IMR-90 (cell line): ENCODE measurements around the gene GHDC. TPM values are rescaled to one million over a fixed set of nuclear protein-coding genes. Genes with fewer than 3 reads are reported as not detected.

ENCODE experiments used
- ATAC-seq: fragments of 200-7000 bp; cut with Tn5 transposase; 2 replicates; pipeline ENCODE4 v1.9.1; 2020; ENCODE audit warnings: low read depth, mild to moderate bottlenecking, moderate library complexity
- BruUV-seq: library from RNA; stranded (reverse); fragments of 400-500 nt; replicated peaks from 2 replicates; lab custom pipeline; 2021; lab: Mats Ljungman, UMichigan
- CTCF ChIA-PET: fragments of 300-600 bp; formaldehyde crosslinking; extraction: SDS; loops from one replicate; lab custom pipeline; 2021; ENCODE audit warnings: antibody characterized with exemption; lab: Yijun Ruan, JAX
- POLR2A ChIA-PET: fragments of 300-600 bp; sonication (Branson Sonifier 250); formaldehyde crosslinking; loops from one replicate; lab custom pipeline; 2022; ENCODE audit warnings: antibody characterized with exemption; ENCODE audit not compliant: unreplicated experiment; lab: Charles Lee
- DNase-seq: peaks from one replicate; pipeline ENCODE4 v3.0.0; 2013
- H2AFZ ChIP-seq: replicated peaks from 2 replicates; pipeline ENCODE3; 2013; ENCODE audit warnings: low read length, mild to moderate bottlenecking; ENCODE audit not compliant: poor library complexity
- H2AK5ac ChIP-seq: 2 replicates; pipeline ENCODE4 v1.6.1; 2013; ENCODE audit warnings: low read depth, low read length, inconsistent platforms
- H2AK9ac ChIP-seq: replicated peaks from 2 replicates; pipeline ENCODE3; 2013; ENCODE audit warnings: mild to moderate bottlenecking, low read depth, low read length, moderate library complexity; ENCODE audit not compliant: poor library complexity
- H2BK120ac ChIP-seq: 2 replicates; pipeline ENCODE4 v1.6.1; 2013; ENCODE audit warnings: low read depth, low read length, inconsistent platforms
- H2BK15ac ChIP-seq: 3 replicates; pipeline ENCODE4 v1.6.1; 2013; ENCODE audit warnings: low read depth, low read length, inconsistent platforms
- H2BK20ac ChIP-seq: 2 replicates; pipeline ENCODE4 v1.6.1; 2013; ENCODE audit warnings: low read depth, mild to moderate bottlenecking, inconsistent platforms, low read length, moderate library complexity
- H2BK5ac ChIP-seq: 2 replicates; pipeline ENCODE4 v1.6.1; 2013; ENCODE audit warnings: mild to moderate bottlenecking, low read depth, low read length, inconsistent platforms; ENCODE audit not compliant: poor library complexity, severe bottlenecking
- H3K14ac ChIP-seq: replicated peaks from 2 replicates; pipeline ENCODE4 v1.6.1; 2013; ENCODE audit warnings: low read depth, low read length, inconsistent platforms
- H3K18ac ChIP-seq: 2 replicates; pipeline ENCODE4 v1.6.1; 2013; ENCODE audit warnings: low read depth, low read length, control low read depth
- H3K23ac ChIP-seq: 2 replicates; pipeline ENCODE4 v1.6.1; 2013; ENCODE audit warnings: low read depth, low read length, inconsistent platforms
- H3K27ac ChIP-seq: 2 replicates; pipeline ENCODE4 v1.5.1; 2013; ENCODE audit warnings: mild to moderate bottlenecking, control low read depth, low read length; ENCODE audit not compliant: insufficient read depth
- H3K27me3 ChIP-seq: 2 replicates; pipeline ENCODE4 v1.6.1; 2013; ENCODE audit warnings: low read length; ENCODE audit not compliant: control insufficient read depth, insufficient read depth
- H3K36me3 ChIP-seq: 2 replicates; pipeline ENCODE4 v1.6.1; 2013; ENCODE audit warnings: low read length, mixed read lengths; ENCODE audit not compliant: control insufficient read depth, insufficient read depth
- H3K4ac ChIP-seq: 2 replicates; pipeline ENCODE4 v1.6.1; 2013; ENCODE audit warnings: low read depth, low read length, inconsistent platforms
- H3K4me1 ChIP-seq: 2 replicates; pipeline ENCODE4 v1.6.1; 2013; ENCODE audit warnings: low read length, mixed read lengths; ENCODE audit not compliant: control insufficient read depth, insufficient read depth
- H3K4me2 ChIP-seq: 2 replicates; pipeline ENCODE4 v1.6.1; 2013; ENCODE audit warnings: low read depth, mild to moderate bottlenecking, control low read depth, low read length, moderate library complexity
- H3K4me3 ChIP-seq: 2 replicates; pipeline ENCODE4 v1.5.1; 2013; ENCODE audit warnings: low read depth, mild to moderate bottlenecking, control low read depth, low read length, moderate library complexity; ENCODE audit not compliant: insufficient read depth
- H3K56ac ChIP-seq: 2 replicates; pipeline ENCODE4 v1.6.1; 2013; ENCODE audit warnings: low read length, inconsistent platforms; ENCODE audit not compliant: insufficient read depth; ENCODE audit errors: extremely low read depth
- H3K79me1 ChIP-seq, 2 experiments: 2 replicates each; pipeline ENCODE4 v1.6.1; 2013; ENCODE audit warnings: low read length in 2 of 2, inconsistent platforms in 1 of 2, low read depth in 1 of 2
- H3K9ac ChIP-seq: 2 replicates; pipeline ENCODE4 v1.6.1; 2013; ENCODE audit warnings: low read depth, low read length, control low read depth
- H3K9me1 ChIP-seq: 2 replicates; pipeline ENCODE4 v1.6.1; 2013; ENCODE audit warnings: low read length, inconsistent platforms; ENCODE audit not compliant: insufficient read depth
- H3K9me3 ChIP-seq: 2 replicates; pipeline ENCODE4 v1.6.1; 2013; ENCODE audit warnings: low read length; ENCODE audit not compliant: control insufficient read depth, insufficient read depth
- H4K20me1 ChIP-seq: 2 replicates; pipeline ENCODE4 v1.6.1; 2013; ENCODE audit warnings: low read length, inconsistent platforms; ENCODE audit not compliant: insufficient read depth
- H4K5ac ChIP-seq: 2 replicates; pipeline ENCODE4 v1.6.1; 2013; ENCODE audit warnings: mild to moderate bottlenecking, low read depth, low read length, control low read depth
- H4K8ac ChIP-seq, 2 experiments: 2 replicates each; pipeline ENCODE4 v1.6.1; 2013; ENCODE audit warnings: low read depth in 2 of 2, low read length in 2 of 2, control low read depth in 1 of 2, inconsistent platforms in 1 of 2
- H4K91ac ChIP-seq: 2 replicates; pipeline ENCODE4 v1.6.1; 2013; ENCODE audit warnings: low read depth, low read length, inconsistent platforms; ENCODE audit not compliant: insufficient read depth
- BHLHE40 ChIP-seq: fragments of 150-350 bp; IDR thresholded peaks from 2 replicates; pipeline ENCODE4 v1.6.1; 2016; ENCODE audit warnings: mild to moderate bottlenecking, low read depth, low read length
- CEBPB ChIP-seq: IDR thresholded peaks from 2 replicates; pipeline ENCODE4 v1.6.1; 2012; ENCODE audit warnings: low read depth, low read length, improper control_type of control experiment
- CHD1 ChIP-seq: IDR thresholded peaks from 2 replicates; pipeline ENCODE4 v1.6.1; 2012; ENCODE audit warnings: low read depth, low read length, improper control_type of control experiment
- CTCF ChIP-seq: conservative IDR thresholded peaks from 2 replicates; pipeline ENCODE4 v1.5.1; 2012; ENCODE audit warnings: mild to moderate bottlenecking, low read depth, low read length, improper control_type of control experiment
- ELK1 ChIP-seq: fragments of 150-350 bp; IDR thresholded peaks from 2 replicates; pipeline ENCODE4 v1.6.1; 2016; ENCODE audit warnings: low read depth, mild to moderate bottlenecking, low read length, moderate library complexity, borderline replicate concordance
- FOS ChIP-seq: fragments of 150-350 bp; IDR thresholded peaks from 2 replicates; pipeline ENCODE4 v1.6.1; 2016; ENCODE audit warnings: low read depth, low read length
- MAFK ChIP-seq: IDR thresholded peaks from 2 replicates; pipeline ENCODE4 v1.6.1; 2012; ENCODE audit warnings: low read depth, low read length, improper control_type of control experiment
- MAZ ChIP-seq: IDR thresholded peaks from 2 replicates; pipeline ENCODE4 v1.6.1; 2012; ENCODE audit warnings: low read depth, mild to moderate bottlenecking, low read length, improper control_type of control experiment, moderate library complexity, borderline replicate concordance
- MXI1 ChIP-seq: IDR thresholded peaks from 2 replicates; pipeline ENCODE4 v1.6.1; 2012; ENCODE audit warnings: low read depth, mild to moderate bottlenecking, low read length, moderate library complexity, borderline replicate concordance
- NFE2L2 ChIP-seq: fragments of 150-350 bp; IDR thresholded peaks from 2 replicates; pipeline ENCODE4 v1.6.1; 2016; ENCODE audit warnings: low read depth, mild to moderate bottlenecking, low read length
- RAD21 ChIP-seq: IDR thresholded peaks from 2 replicates; pipeline ENCODE4 v1.6.1; 2012; ENCODE audit warnings: low read length, improper control_type of control experiment
- RFX5 ChIP-seq: IDR thresholded peaks from 2 replicates; pipeline ENCODE4 v1.8.0; 2012; ENCODE audit warnings: low read depth, mild to moderate bottlenecking, low read length, moderate library complexity
- SMC3 ChIP-seq: fragments of 150-350 bp; IDR thresholded peaks from 2 replicates; pipeline ENCODE4 v1.6.1; 2016; ENCODE audit warnings: low read depth, mild to moderate bottlenecking, antibody characterized with exemption, low read length, moderate library complexity
- USF2 ChIP-seq: fragments of 150-350 bp; IDR thresholded peaks from 2 replicates; pipeline ENCODE4 v1.6.1; 2017; ENCODE audit warnings: mild to moderate bottlenecking, antibody characterized with exemption, low read length, low read depth
- WGBS, 2 experiments: methylation state at CpG; one replicate each; pipeline versions ENCODE4 v1.1.5 to v1.1.7; 2013; ENCODE audit warnings: missing lambda C conversion rate in 2 of 2; ENCODE audit not compliant: insufficient read length in 1 of 2; ENCODE audit errors: extremely low coverage in 2 of 2; 5-methylcytosine and 5-hydroxymethylcytosine counted together
- dilution Hi-C: fragments of 300-500 bp; cut with HindIII; formaldehyde crosslinking; loops from one replicate; pipeline ENCODE4 v1.14.3; 2018; ENCODE audit warnings: low sequenced_read_pairs; ENCODE audit not compliant: unreplicated experiment
- in situ Hi-C: fragments of 300-500 bp; cut with MboI; formaldehyde crosslinking; loops from 3 replicates; pipeline ENCODE4 v1.14.3; 2019; ENCODE audit warnings: low sequenced_read_pairs, inconsistent platforms, mixed read lengths
- intact Hi-C: fragments of 100-400 bp; cut with micrococcal nuclease; formaldehyde crosslinking; loops from 2 replicates; pipeline ENCODE4 v1.10.0; 2022
- polyA plus RNA-seq, 3 experiments: library from polyadenylated mRNA; depleted of rRNA; stranded (reverse); fragments of >200 nt; gene quantifications; 2 replicates each; pipeline ENCODE4 v1.2.3, GENCODE V29; 2012; ENCODE audit warnings: low replicate concordance in 1 of 3
- total RNA-seq: library from RNA; depleted of rRNA; stranded (reverse); fragments of >200 nt; gene quantifications from 2 replicates; pipeline ENCODE4 v1.2.3, GENCODE V29; 2012

Gene GHDC
- total and polyA plus RNA-seq, 2 of the 4 experiments (the other 2 are of a cell fraction): 5.2 to 8.1 TPM

GRCh38 chr17:42190491-42191274 lies 3.6 kb downstream of the GHDC start:
- no peak overlapping the region for H3K4me2 ChIP-seq
- no peak overlapping the region for H3K14ac ChIP-seq
- H4K8ac ChIP-seq: no peak overlapping the region
- no peak overlapping the region for H3K4me3 ChIP-seq
- CTCF ChIA-PET: no interaction called here
- H3K79me1 ChIP-seq: peaks cover 0 to 8% of the 10 kb centered on the region in 2 experiments; a peak in 1 of 4 replicates
- H3K36me3 ChIP-seq: no peaks in the 10 kb centered on the region
- H4K91ac ChIP-seq: no peak overlapping the region
- no peak overlapping the region for H3K18ac ChIP-seq
- H3K9me1 ChIP-seq: peaks cover 10% of the 10 kb centered on the region; the same call in 1 of the 2 replicates
- no peak overlapping the region for H2AK5ac ChIP-seq
- no peak overlapping the region for H3K9ac ChIP-seq
- no peak overlapping the region for H2AK9ac ChIP-seq
- H3K56ac ChIP-seq: no peak overlapping the region
- no peak overlapping the region for H4K5ac ChIP-seq
- no peaks in the 10 kb centered on the region for H3K4me1 ChIP-seq
- H3K4ac ChIP-seq: no peak overlapping the region
- intact Hi-C loops: no loop called here
- no peak overlapping the region for H2BK15ac ChIP-seq
- H3K27me3 ChIP-seq: no peaks in the 10 kb centered on the region; the same call in 1 of the 2 replicates
- H3K9me3 ChIP-seq: no peaks in the 10 kb centered on the region
- no peak overlapping the region for H2BK120ac ChIP-seq
- H2AFZ ChIP-seq: no peak overlapping the region
- ATAC-seq: no peak
- in situ Hi-C loops: no loop called here
- DNase-seq: no peak
- BruUV-seq: no TSS peak
- no peak overlapping the region for H2BK5ac ChIP-seq
- 71% methylated on average over 5 of the region's 17 CpGs; no CpG with 5 or more reads in 1 of the 2 experiments for WGBS, 2 experiments
- POLR2A ChIA-PET: interaction anchor here (0.6 kb wide), 1 partner anchor 127 kb away, joined by 3 read pairs; no protein-coding TSS in a partner anchor
- H2BK20ac ChIP-seq: no peak overlapping the region
- dilution Hi-C loops: no loop called here
- H4K20me1 ChIP-seq: no peaks in the 10 kb centered on the region
- TF ChIP-seq USF2 (no peak), MAZ (no peak), MAFK (no peak), MXI1 (no peak), CHD1 (no peak), FOS (no peak), CEBPB (no peak), NFE2L2 (no peak), CTCF (no peak), SMC3 (no peak), RFX5 (no peak), RAD21 (no peak), BHLHE40 (no peak), ELK1 (no peak)
- H3K27ac ChIP-seq: no peak overlapping the region
- H3K23ac ChIP-seq: no peak overlapping the region
